Smooth muscle cell (in vitro differentiated cells): ENCODE data around the gene MTCL1. TPM values are rescaled to one million over a fixed set of nuclear protein-coding genes. Genes with fewer than 3 reads are reported as not detected.

Experiments used
- DNase-seq: peaks from one replicate; lab custom pipeline; 2025; ENCODE audit not compliant: unreplicated experiment; lab: John Stamatoyannopoulos, UW
- H2AFZ ChIP-seq: fragments of 200-600 bp; sonication (generic); 2 replicates; pipeline ENCODE4 v1.6.0; 2016; ENCODE audit warnings: antibody characterized with exemption, low read depth, mild to moderate bottlenecking
- H3F3A ChIP-seq: fragments of 200-600 bp; sonication (generic); 2 replicates; pipeline ENCODE4 v1.6.0; 2017; ENCODE audit warnings: antibody characterized with exemption, low read depth
- H3K27ac ChIP-seq: fragments of 200-600 bp; sonication (generic); 2 replicates; pipeline ENCODE4 v1.5.1; 2016; ENCODE audit warnings: low read depth, mild to moderate bottlenecking
- H3K27me3 ChIP-seq: fragments of 200-600 bp; sonication (generic); 2 replicates; pipeline ENCODE4 v1.6.1; 2016; ENCODE audit warnings: low read depth, mild to moderate bottlenecking
- H3K36me3 ChIP-seq: fragments of 200-600 bp; sonication (generic); 2 replicates; pipeline ENCODE4 v1.5.1; 2016; ENCODE audit warnings: low read depth
- H3K4me1 ChIP-seq: fragments of 200-600 bp; sonication (generic); 2 replicates; pipeline ENCODE4 v1.5.1; 2016; ENCODE audit warnings: low read depth
- H3K4me2 ChIP-seq: fragments of 200-600 bp; sonication (generic); 2 replicates; pipeline ENCODE4 v1.6.0; 2016; ENCODE audit warnings: mild to moderate bottlenecking
- H3K4me3 ChIP-seq: fragments of 200-600 bp; sonication (generic); 2 replicates; pipeline ENCODE4 v1.5.1; 2016; ENCODE audit warnings: mild to moderate bottlenecking
- H3K79me2 ChIP-seq: fragments of 200-600 bp; sonication (generic); 2 replicates; pipeline ENCODE4 v1.6.0; 2016; ENCODE audit warnings: low read depth, mild to moderate bottlenecking
- H3K9ac ChIP-seq: fragments of 200-600 bp; sonication (generic); 2 replicates; pipeline ENCODE4 v1.6.0; 2016; ENCODE audit warnings: low read depth
- H3K9me3 ChIP-seq: fragments of 200-600 bp; sonication (generic); replicated peaks from 2 replicates; pipeline ENCODE4 v1.5.1; 2016; ENCODE audit warnings: low read depth
- H4K20me1 ChIP-seq: fragments of 200-600 bp; sonication (generic); 2 replicates; pipeline ENCODE4 v1.6.0; 2016; ENCODE audit warnings: low read depth
- WGBS: methylation state at CpG from one replicate; pipeline ENCODE4 v1.1.7; 2016; ENCODE audit warnings: low lambda C conversion rate; 5-methylcytosine and 5-hydroxymethylcytosine counted together
- polyA plus RNA-seq: library from polyadenylated mRNA; unstranded; fragments of >200 nt; fragmentation: Nextera tagmentation; extraction: Ambion mirVana; gene quantifications from 2 replicates; pipeline ENCODE4 v1.2.1, GENCODE V29; 2016
- total RNA-seq: library from RNA; depleted of rRNA; stranded (reverse); fragments of >200 nt; gene quantifications from 2 replicates; pipeline ENCODE4 v1.2.3, GENCODE V29; 2014
- TF ChIP-seq, protein P1 (sequence below): fragments of 200-600 bp; sonication (generic); IDR thresholded peaks from 2 replicates; pipeline ENCODE4 v1.5.1; 2017; ENCODE audit warnings: borderline replicate concordance, mild to moderate bottlenecking, antibody characterized with exemption; ENCODE audit not compliant: insufficient read depth, poor library complexity, severe bottlenecking

Gene MTCL1
- total and polyA plus RNA-seq, 2 experiments from 2014 or later = 5.5 to 15.2 TPM

- H2AFZ ChIP-seq = no peak overlapping the region
- WGBS = 97% methylated on average over 7 of the region's 7 CpGs
- H3K79me2 ChIP-seq = no peaks in the 10 kb centered on the region
- H4K20me1 ChIP-seq = no peaks in the 10 kb centered on the region
- no peaks in the 10 kb centered on the region for H3F3A ChIP-seq
- H3K27ac ChIP-seq = no peak overlapping the region
- TF ChIP-seq, protein P1, sequence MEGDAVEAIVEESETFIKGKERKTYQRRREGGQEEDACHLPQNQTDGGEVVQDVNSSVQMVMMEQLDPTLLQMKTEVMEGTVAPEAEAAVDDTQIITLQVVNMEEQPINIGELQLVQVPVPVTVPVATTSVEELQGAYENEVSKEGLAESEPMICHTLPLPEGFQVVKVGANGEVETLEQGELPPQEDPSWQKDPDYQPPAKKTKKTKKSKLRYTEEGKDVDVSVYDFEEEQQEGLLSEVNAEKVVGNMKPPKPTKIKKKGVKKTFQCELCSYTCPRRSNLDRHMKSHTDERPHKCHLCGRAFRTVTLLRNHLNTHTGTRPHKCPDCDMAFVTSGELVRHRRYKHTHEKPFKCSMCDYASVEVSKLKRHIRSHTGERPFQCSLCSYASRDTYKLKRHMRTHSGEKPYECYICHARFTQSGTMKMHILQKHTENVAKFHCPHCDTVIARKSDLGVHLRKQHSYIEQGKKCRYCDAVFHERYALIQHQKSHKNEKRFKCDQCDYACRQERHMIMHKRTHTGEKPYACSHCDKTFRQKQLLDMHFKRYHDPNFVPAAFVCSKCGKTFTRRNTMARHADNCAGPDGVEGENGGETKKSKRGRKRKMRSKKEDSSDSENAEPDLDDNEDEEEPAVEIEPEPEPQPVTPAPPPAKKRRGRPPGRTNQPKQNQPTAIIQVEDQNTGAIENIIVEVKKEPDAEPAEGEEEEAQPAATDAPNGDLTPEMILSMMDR = no peak
- no peaks in the 10 kb centered on the region for H3K27me3 ChIP-seq
- no peak overlapping the region for H3K4me3 ChIP-seq
- peaks cover 9% of the 10 kb centered on the region for H3K4me1 ChIP-seq
- H3K9ac ChIP-seq = no peak overlapping the region
- no peak overlapping the region for H3K4me2 ChIP-seq
- no peak for DNase-seq
- no peaks in the 10 kb centered on the region for H3K9me3 ChIP-seq
- H3K36me3 ChIP-seq = no peaks in the 10 kb centered on the region
Observed at GRCh38 chr18:8684577-8684976, 20.8 kb upstream of the MTCL1 start.

DNA sequence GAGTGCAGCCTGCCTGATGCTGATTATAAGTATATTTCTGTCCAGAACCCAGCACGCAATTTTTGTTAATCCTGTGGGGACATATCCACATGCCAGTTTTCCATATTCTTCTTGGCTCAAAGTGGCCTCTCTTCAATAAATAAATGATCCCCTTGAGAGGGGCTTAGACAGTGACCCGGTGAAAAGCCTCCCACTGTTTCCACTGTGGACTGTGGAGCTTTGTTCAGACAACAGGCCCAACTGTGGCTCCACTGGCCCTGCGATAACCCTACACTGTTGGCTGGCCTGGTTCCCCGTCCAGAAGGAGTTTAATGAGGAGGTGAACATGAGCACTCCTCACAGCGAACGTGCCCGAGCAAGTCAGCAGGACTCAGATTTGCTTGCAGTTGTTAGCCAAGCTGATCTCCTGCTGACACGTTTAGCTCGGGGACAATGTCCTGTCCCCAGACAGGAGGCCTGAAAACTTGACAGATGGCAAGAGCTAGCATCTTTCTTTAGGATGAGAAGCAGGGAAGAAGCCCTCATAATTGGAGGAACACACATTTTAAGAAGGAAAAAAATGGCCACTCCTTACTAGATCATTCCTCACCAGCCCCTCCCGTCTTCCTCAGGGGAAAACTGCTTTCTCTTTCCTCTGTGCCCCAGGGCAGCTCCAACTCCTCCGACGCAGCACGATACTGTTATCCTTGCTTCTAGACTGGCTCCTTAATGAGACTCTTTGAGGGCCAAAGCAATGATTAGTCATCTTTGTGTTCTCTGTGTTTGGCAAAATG, 20.0 kb upstream of the MTCL1 start:
- DNase-seq = no peak
- peak overlapping the region; percentile 31 for H3K4me2 ChIP-seq
- H3K27me3 ChIP-seq = no peaks in the 10 kb centered on the region
- no peaks in the 10 kb centered on the region for H3K9me3 ChIP-seq
- H2AFZ ChIP-seq = peak overlapping the region; percentile 89
- TF ChIP-seq, protein P1 = no peak
- no peaks in the 10 kb centered on the region for H3F3A ChIP-seq
- H3K27ac ChIP-seq = peak overlapping the region; percentile 38
- WGBS = 63% methylated on average over 13 of the region's 13 CpGs
- H3K36me3 ChIP-seq = no peaks in the 10 kb centered on the region
- no peaks in the 10 kb centered on the region for H4K20me1 ChIP-seq
- no peaks in the 10 kb centered on the region for H3K79me2 ChIP-seq
- H3K9ac ChIP-seq = no peak overlapping the region
- H3K4me1 ChIP-seq = peaks cover 9% of the 10 kb centered on the region
- no peak overlapping the region for H3K4me3 ChIP-seq

DNA sequence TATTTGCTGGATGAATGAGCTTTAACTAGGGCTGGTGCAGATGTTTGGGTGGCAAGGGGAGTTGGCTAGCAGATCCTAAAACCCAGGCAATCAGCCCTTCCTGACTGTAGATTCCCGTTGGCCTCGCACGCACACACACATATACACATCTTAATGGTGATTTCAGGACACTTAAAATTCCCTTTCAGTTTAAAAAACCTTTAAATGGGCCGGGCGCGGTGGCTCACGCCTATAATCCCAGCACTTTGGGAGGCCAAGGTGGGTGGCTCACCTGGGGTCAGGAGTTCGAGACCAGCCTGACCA, 19.5 kb upstream of the MTCL1 start:
- no peaks in the 10 kb centered on the region for H3K79me2 ChIP-seq
- H3K27ac ChIP-seq = peak overlapping the region; percentile 38
- no peak overlapping the region for H3K9ac ChIP-seq
- peak overlapping the region; percentile 89 for H2AFZ ChIP-seq
- H3K4me1 ChIP-seq = peaks cover 9% of the 10 kb centered on the region
- H3K27me3 ChIP-seq = no peaks in the 10 kb centered on the region
- no peaks in the 10 kb centered on the region for H3K36me3 ChIP-seq
- DNase-seq = no peak
- no peak overlapping the region for H3K4me3 ChIP-seq
- H4K20me1 ChIP-seq = no peaks in the 10 kb centered on the region
- H3K9me3 ChIP-seq = no peaks in the 10 kb centered on the region
- TF ChIP-seq, protein P1 = no peak
- H3F3A ChIP-seq = no peaks in the 10 kb centered on the region
- 88% methylated on average over 8 of the region's 8 CpGs for WGBS
- peak overlapping the region; percentile 31 for H3K4me2 ChIP-seq

DNA sequence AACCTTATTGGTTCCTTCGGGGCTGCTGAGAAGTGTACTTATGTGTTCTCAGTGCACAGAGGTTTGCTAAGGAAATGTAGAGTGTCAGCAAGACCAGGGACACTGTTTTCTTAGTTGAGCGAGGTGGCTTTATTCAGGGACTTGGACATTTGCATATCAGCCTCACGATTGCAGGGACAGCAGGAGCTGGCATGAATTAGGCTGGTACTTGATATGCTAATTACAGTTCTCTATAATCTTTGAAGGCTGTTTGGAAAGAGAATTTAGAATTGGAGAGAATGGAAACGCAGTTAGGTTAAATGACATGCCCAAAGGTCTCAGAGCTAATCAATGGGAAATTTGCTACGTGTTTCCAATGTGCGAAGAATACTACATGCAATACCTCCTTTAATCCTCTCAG, 18.7 kb upstream of the MTCL1 start:
- no peak overlapping the region for H3K27ac ChIP-seq
- H3K4me3 ChIP-seq = no peak overlapping the region
- WGBS = 73% methylated on average over 6 of the region's 6 CpGs
- H3K9ac ChIP-seq = no peak overlapping the region
- H3K36me3 ChIP-seq = no peaks in the 10 kb centered on the region
- H3F3A ChIP-seq = no peaks in the 10 kb centered on the region
- no peak for DNase-seq
- no peak overlapping the region for H2AFZ ChIP-seq
- H3K27me3 ChIP-seq = no peaks in the 10 kb centered on the region
- no peaks in the 10 kb centered on the region for H3K9me3 ChIP-seq
- TF ChIP-seq, protein P1 = no peak
- peaks cover 9% of the 10 kb centered on the region for H3K4me1 ChIP-seq
- H4K20me1 ChIP-seq = no peaks in the 10 kb centered on the region
- no peak overlapping the region for H3K4me2 ChIP-seq
- H3K79me2 ChIP-seq = no peaks in the 10 kb centered on the region
